B cell (primary cell): ENCODE results near the gene PPP1R14D. TPM values are rescaled to one million over a fixed set of nuclear protein-coding genes. Genes with fewer than 3 reads are reported as not detected.

ENCODE experiments used
- ATAC-seq: fragments of 200-7000 bp; cut with Tn5 transposase; one replicate; pipeline ENCODE4 v1.10.0; 2021; ENCODE audit warnings: low read depth, mild to moderate bottlenecking, moderate number of reproducible peaks, moderate library complexity
- CTCF ChIA-PET: fragments of 350-600 bp; sonication (Branson Sonifier 250); formaldehyde crosslinking; loops from one replicate; lab custom pipeline; 2021; ENCODE audit warnings: antibody characterized with exemption, inconsistent platforms; lab: Charles Lee
- POLR2A ChIA-PET: fragments of 350-600 bp; sonication (Branson Sonifier 250); formaldehyde crosslinking; loops from one replicate; lab custom pipeline; 2021; ENCODE audit warnings: antibody characterized with exemption; lab: Charles Lee
- DNase-seq: peaks from one replicate; pipeline ENCODE4 v3.0.0; 2013
- H2AFZ ChIP-seq: 2 replicates; pipeline ENCODE4 v1.6.1; 2012; ENCODE audit warnings: mild to moderate bottlenecking, low read depth, low read length; ENCODE audit not compliant: insufficient read depth, poor library complexity, severe bottlenecking
- H3K27ac ChIP-seq, 2 donors: 1 replicate in 1 of 2; 2 replicates in 1 of 2; pipeline ENCODE4 v1.5.1; 2012 to 2013; ENCODE audit warnings: low read length in 2 of 2, mild to moderate bottlenecking in 2 of 2, moderate library complexity in 1 of 2
- H3K27me3 ChIP-seq, 4 experiments: fragments of 200-600 bp in 1 of 4; sonication (generic) in 1 of 4; replicated peaks in 1 of 4; 1 replicate in 2 of 4; 2 replicates in 2 of 4; pipeline versions ENCODE4 v1.6.1 to v1.7.0; 2013 to 2016; ENCODE audit warnings: low read length in 3 of 4, mild to moderate bottlenecking in 2 of 4, mixed read lengths in 1 of 4, moderate library complexity in 1 of 4; ENCODE audit not compliant: insufficient read depth in 4 of 4, control insufficient read depth in 3 of 4; ENCODE audit errors: control extremely low read depth in 1 of 4
- H3K36me3 ChIP-seq, 2 experiments: replicated peaks in 1 of 2; 1 replicate in 1 of 2; 2 replicates in 1 of 2; pipeline versions ENCODE4 v1.6.1 to v1.7.1; 2013; ENCODE audit warnings: low read length in 1 of 2; ENCODE audit not compliant: insufficient read depth in 2 of 2, control insufficient read depth in 1 of 2; ENCODE audit errors: control extremely low read depth in 1 of 2, extremely low read depth in 1 of 2
- H3K4me1 ChIP-seq, 2 donors: fragments of 200-600 bp in 1 of 2; sonication (generic) in 1 of 2; 1 replicate in 1 of 2; 2 replicates in 1 of 2; pipeline versions ENCODE4 v1.5.1 to v1.6.1; 2013 to 2017; ENCODE audit warnings: low read length in 2 of 2; ENCODE audit not compliant: control insufficient read depth in 2 of 2, insufficient read depth in 2 of 2
- H3K4me2 ChIP-seq: replicated peaks from 2 replicates; pipeline ENCODE3; 2012; ENCODE audit warnings: mild to moderate bottlenecking, low read depth, low read length; ENCODE audit not compliant: poor library complexity, severe bottlenecking
- H3K4me3 ChIP-seq, 5 experiments: fragments of 200-600 bp in 1 of 5; sonication (generic) in 1 of 5; 1 replicate in 3 of 5; 2 replicates in 2 of 5; pipeline versions ENCODE4 v1.5.1 to v1.7.0; 2011 to 2016; ENCODE audit warnings: low read length in 4 of 5, mild to moderate bottlenecking in 4 of 5, low read depth in 2 of 5, control low read depth in 1 of 5, moderate library complexity in 1 of 5; ENCODE audit not compliant: insufficient read depth in 1 of 5; ENCODE audit errors: control extremely low read depth in 1 of 5, extremely low read depth in 1 of 5
- H3K79me2 ChIP-seq: fragments of 200-600 bp; sonication (generic); one replicate; pipeline ENCODE4 v1.6.0; 2016; ENCODE audit warnings: low read length; ENCODE audit not compliant: control insufficient read depth, insufficient read depth
- H3K9ac ChIP-seq: fragments of 200-600 bp; sonication (generic); 2 replicates; pipeline ENCODE4 v1.6.1; 2017; ENCODE audit warnings: mild to moderate bottlenecking, low read length, moderate library complexity
- H3K9me3 ChIP-seq, 3 donors: one replicate each; pipeline versions ENCODE4 v1.6.1 to v1.7.1; 2013; ENCODE audit warnings: low read length in 2 of 3; ENCODE audit not compliant: control insufficient read depth in 2 of 3, insufficient read depth in 1 of 3; ENCODE audit errors: control extremely low read depth in 1 of 3
- H4K20me1 ChIP-seq: 2 replicates; pipeline ENCODE4 v1.6.0; 2012; ENCODE audit warnings: mild to moderate bottlenecking, low read length; ENCODE audit not compliant: insufficient read depth, control insufficient read depth, poor library complexity, severe bottlenecking
- H3K27ac Mint-ChIP-seq: one replicate; pipeline ENCODE4 v1.8.0; 2021; ENCODE audit warnings: mixed read lengths
- H3K27me3 Mint-ChIP-seq: one replicate; pipeline ENCODE4 v1.8.0; 2021; ENCODE audit warnings: mixed read lengths
- H3K4me1 Mint-ChIP-seq: one replicate; pipeline ENCODE4 v1.8.0; 2021; ENCODE audit warnings: mixed read lengths
- H3K4me3 Mint-ChIP-seq: one replicate; pipeline ENCODE4 v1.8.0; 2021; ENCODE audit warnings: mixed read lengths
- H3K9me3 Mint-ChIP-seq: one replicate; pipeline ENCODE4 v1.8.0; 2022; ENCODE audit warnings: mixed read lengths; ENCODE audit not compliant: insufficient read depth
- CTCF ChIP-seq: fragments of 200-600 bp; IDR thresholded peaks from one replicate; pipeline ENCODE4 v1.8.0; 2022; ENCODE audit warnings: antibody characterized with exemption, mild to moderate bottlenecking
- EZH2 ChIP-seq: IDR thresholded peaks from 2 replicates; pipeline ENCODE4 v1.6.1; 2012; ENCODE audit warnings: borderline replicate concordance, low read depth, mild to moderate bottlenecking, moderate library complexity, low read length; ENCODE audit not compliant: insufficient read depth, poor library complexity, severe bottlenecking
- WGBS: methylation state at CpG from one replicate; pipeline ENCODE4 v1.1.5; 2013; ENCODE audit warnings: missing lambda C conversion rate; ENCODE audit not compliant: insufficient coverage; 5-methylcytosine and 5-hydroxymethylcytosine counted together
- intact Hi-C: fragments of 100-400 bp; cut with micrococcal nuclease; formaldehyde crosslinking; loops from one replicate; pipeline ENCODE4 v1.10.0; 2022
- polyA plus RNA-seq: library from polyadenylated mRNA; depleted of rRNA; stranded (reverse); fragments of >200 nt; gene quantifications from 2 replicates; pipeline ENCODE4 v1.2.3, GENCODE V29; 2012
- total RNA-seq, 2 donors: library from RNA; stranded (reverse); fragments of 120-200 nt in 1 of 2; gene quantifications; 1 replicate in 1 of 2; 2 replicates in 1 of 2; pipeline versions ENCODE4 v1.2.3 to v1.2.4, GENCODE V29; 2013 to 2022

The PPP1R14D gene
- total and polyA plus RNA-seq, 2 donors (not counting 1 experiment from before 2014, with no cell fraction given): 0.19 TPM; not detected in 1

GRCh38 chr15:40785164-40785563, 43.3 kb downstream of the PPP1R14D start:
- intact Hi-C loops: no loop called here
- H3K9ac ChIP-seq: no peak overlapping the region
- CTCF ChIA-PET: interaction anchor here (0.9 to 7.1 kb wide), 11 partner anchors 12 to 266 kb away, joined by 3 to 99 read pairs (median 8); partner anchors contain the start of genes C15orf62, GCHFR and VPS18

More at GRCh38 chr15:40785164-40785563, 43.3 kb downstream of the PPP1R14D start:
- Histone ChIP-seq H3K27me3 (no peaks in the 10 kb centered on the region), H3K79me2 (peaks cover 49% of the 10 kb centered on the region), H3K4me3 (no peak overlapping the region), H2AFZ (no peak overlapping the region), H3K27ac (no peak overlapping the region), H3K9me3 (no peaks in the 10 kb centered on the region), H3K4me1 (peaks cover 8 to 11% of the 10 kb centered on the region in 2 donors), H3K4me2 (no peak overlapping the region), H3K36me3 (peaks cover 0 to 3% of the 10 kb centered on the region in 2 experiments), H4K20me1 (peaks cover 33% of the 10 kb centered on the region)
- whole genome bisulfite sequencing: 100% methylated on average over 2 of the region's 3 CpGs
- DNase-seq (no peak), ATAC-seq (no peak)
- no peak overlapping the region for H3K4me3 Mint-ChIP-seq
- H3K27ac Mint-ChIP-seq: no peak overlapping the region
- TF ChIP-seq CTCF (no peak), EZH2 (no peak)
- H3K27me3 Mint-ChIP-seq: no peaks in the 10 kb centered on the region
- peaks cover 19% of the 10 kb centered on the region for H3K4me1 Mint-ChIP-seq
- H3K9me3 Mint-ChIP-seq: no peaks in the 10 kb centered on the region
- POLR2A ChIA-PET: no interaction called here
